CD4-positive, alpha-beta memory T cell (primary cell): ENCODE data around the gene JAKMIP1. TPM values are rescaled to one million over a fixed set of nuclear protein-coding genes. Genes with fewer than 3 reads are reported as not detected.
"Not testable (repeated sequence)": the region's sequence is repeated elsewhere in the genome, so short reads cannot be mapped to it uniquely, and the experiment has no call there.

Experiments
- CTCF ChIA-PET: fragments of 350-600 bp; sonication (Branson Sonifier 250); formaldehyde crosslinking; loops from one replicate; lab custom pipeline; 2021; ENCODE audit warnings: inconsistent platforms; ENCODE audit not compliant: partially characterized antibody; lab: Charles Lee
- POLR2A ChIA-PET: fragments of 350-600 bp; sonication (Branson Sonifier 250); formaldehyde crosslinking; loops from one replicate; lab custom pipeline; 2021; ENCODE audit not compliant: partially characterized antibody; lab: Charles Lee
- DNase-seq, 5 donors: peaks; one replicate each; pipeline versions ENCODE4 v3.0.0 to v3.0.0-alpha.2; 2020 to 2022; ENCODE audit warnings: mixed read lengths in 1 of 5
- H3K27ac ChIP-seq: one replicate; pipeline ENCODE4 v1.7.0; 2013; ENCODE audit warnings: low read depth, low read length
- H3K27me3 ChIP-seq: 2 replicates; pipeline ENCODE4 v1.7.0; 2013; ENCODE audit warnings: mild to moderate bottlenecking, low read length, moderate library complexity; ENCODE audit not compliant: insufficient read depth
- H3K36me3 ChIP-seq: 2 replicates; pipeline ENCODE4 v1.7.0; 2013; ENCODE audit warnings: mild to moderate bottlenecking, low read length, moderate library complexity; ENCODE audit not compliant: insufficient read depth
- H3K4me1 ChIP-seq: 2 replicates; pipeline ENCODE4 v1.7.0; 2013; ENCODE audit warnings: mild to moderate bottlenecking, low read length, moderate library complexity; ENCODE audit not compliant: insufficient read depth
- H3K4me3 ChIP-seq, 2 donors: one replicate each; pipeline ENCODE4 v1.7.0; 2013; ENCODE audit warnings: low read length in 2 of 2, mild to moderate bottlenecking in 1 of 2
- H3K9me3 ChIP-seq, 2 donors: one replicate each; pipeline ENCODE4 v1.7.0; 2013; ENCODE audit warnings: low read length in 2 of 2, control low read depth in 1 of 2; ENCODE audit not compliant: control insufficient read depth in 1 of 2
- H3K27ac Mint-ChIP-seq, 7 donors: one replicate each; pipeline ENCODE4 v1.8.0; 2020 to 2021; ENCODE audit warnings: mixed read lengths in 7 of 7, mild to moderate bottlenecking in 6 of 7, inconsistent platforms in 3 of 7, moderate library complexity in 3 of 7
- H3K27me3 Mint-ChIP-seq, 2 donors: one replicate each; pipeline ENCODE4 v1.8.0; 2020 to 2021; ENCODE audit warnings: mixed read lengths in 2 of 2
- H3K36me3 Mint-ChIP-seq, 2 donors: one replicate each; pipeline ENCODE4 v1.8.0; 2020 to 2021; ENCODE audit warnings: mixed read lengths in 2 of 2, inconsistent platforms in 1 of 2, mild to moderate bottlenecking in 1 of 2
- H3K4me1 Mint-ChIP-seq, 4 donors: one replicate each; pipeline ENCODE4 v1.8.0; 2020 to 2021; ENCODE audit warnings: mixed read lengths in 4 of 4, mild to moderate bottlenecking in 1 of 4
- H3K4me3 Mint-ChIP-seq, 8 donors: one replicate each; pipeline ENCODE4 v1.8.0; 2020 to 2021; ENCODE audit warnings: mixed read lengths in 8 of 8, mild to moderate bottlenecking in 7 of 8, moderate library complexity in 6 of 8, inconsistent platforms in 3 of 8
- H3K9me3 Mint-ChIP-seq, 8 donors: one replicate each; pipeline ENCODE4 v1.8.0; 2020 to 2021; ENCODE audit warnings: mixed read lengths in 8 of 8, mild to moderate bottlenecking in 5 of 8, inconsistent platforms in 3 of 8, moderate library complexity in 1 of 8
- intact Hi-C: fragments of 100-400 bp; cut with micrococcal nuclease; formaldehyde crosslinking; loops from one replicate; pipeline ENCODE4 v1.15.1; 2023
- polyA plus RNA-seq, 2 donors: library from polyadenylated mRNA; unstranded; fragments of 300-500 nt; fragmentation: Illumina TruSeq; gene quantifications; one replicate each; pipeline ENCODE4 v1.2.3, GENCODE V29; 2021
- total RNA-seq, 2 experiments: library from RNA; stranded (reverse); gene quantifications; one replicate each; pipeline ENCODE4 v1.2.3, GENCODE V29; 2021

The JAKMIP1 gene
- total and polyA plus RNA-seq, 4 experiments from 2014 or later: 2.5 to 11.5 (median 3.3) TPM

DNA sequence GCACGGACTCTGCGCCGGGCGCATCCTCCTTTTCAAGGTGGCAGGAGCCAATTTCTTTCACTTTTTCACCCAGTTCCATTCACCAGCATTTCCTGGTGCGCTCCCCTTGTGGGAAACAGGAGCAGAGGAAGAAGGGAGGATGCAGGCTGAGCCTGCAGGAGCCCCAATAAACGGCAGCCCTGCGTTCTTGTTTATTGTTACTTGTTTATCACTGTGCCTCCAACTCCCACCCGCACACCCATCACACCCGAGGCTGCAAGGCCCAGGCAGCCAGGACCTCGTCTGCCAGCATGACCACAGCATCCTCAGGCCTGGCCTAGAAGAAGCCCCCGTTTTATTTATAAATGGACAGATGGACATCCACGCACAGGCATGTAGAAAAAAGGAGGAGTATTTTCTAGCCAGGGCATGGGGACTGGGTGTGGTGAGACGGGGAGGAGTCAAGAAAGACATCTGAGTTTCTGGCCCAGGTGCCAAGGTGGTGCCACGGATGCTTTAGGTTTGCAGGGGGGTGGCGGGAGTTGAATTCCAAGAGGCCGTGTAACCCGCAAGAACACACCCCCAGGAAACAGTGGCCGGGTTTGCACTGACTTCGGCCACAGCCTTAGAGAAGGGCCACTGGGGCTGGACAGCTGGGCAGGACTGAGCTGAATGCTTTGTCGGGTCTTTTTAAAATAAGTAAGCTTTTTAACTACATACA, 51.7 kb downstream of the JAKMIP1 start:
- intact Hi-C loops: no loop called here
- H3K36me3 Mint-ChIP-seq: peaks cover 7 to 21% of the 10 kb centered on the region in 2 donors
- H3K27me3 Mint-ChIP-seq: no peaks in the 10 kb centered on the region
- no peaks in the 10 kb centered on the region for H3K27me3 ChIP-seq
- H3K27ac ChIP-seq: no peak overlapping the region
- H3K4me1 Mint-ChIP-seq: peaks cover 13 to 38% (median 28%) of the 10 kb centered on the region in 4 donors
- H3K4me1 ChIP-seq: peaks cover 22% of the 10 kb centered on the region
- no peak for DNase-seq
- H3K4me3 ChIP-seq: no peak overlapping the region
- no peaks in the 10 kb centered on the region for H3K36me3 ChIP-seq
- peaks cover 2 to 16% (median 10%) of the 10 kb centered on the region in 8 donors for H3K9me3 Mint-ChIP-seq
- peak overlapping the region in 1 of 8 donors; percentile 18 for H3K4me3 Mint-ChIP-seq
- ChIA-PET POLR2A (no interaction called here), CTCF (no interaction called here)
- no peaks in the 10 kb centered on the region for H3K9me3 ChIP-seq
- no peak overlapping the region for H3K27ac Mint-ChIP-seq

DNA sequence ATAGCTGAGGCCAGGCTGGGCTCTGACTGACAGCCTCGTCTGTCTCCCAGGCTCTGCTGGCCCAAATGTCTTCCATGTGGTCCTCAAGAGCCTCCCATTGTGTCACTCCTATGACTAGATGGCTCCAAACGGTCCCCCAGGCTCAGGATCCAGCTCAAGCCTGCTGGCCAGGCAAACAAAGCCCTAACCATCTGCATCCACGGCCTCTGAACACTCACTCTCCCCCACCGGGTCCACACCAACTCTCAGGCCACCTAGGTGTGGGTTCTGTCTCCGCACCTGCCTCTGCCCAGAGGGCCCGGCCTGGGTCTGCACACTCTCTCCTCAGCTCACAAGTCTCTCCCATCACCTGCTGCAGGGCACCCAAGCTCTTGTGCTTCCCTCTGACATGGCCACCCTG, 52.9 kb downstream of the JAKMIP1 start:
- H3K9me3 ChIP-seq: no peaks in the 10 kb centered on the region
- no peaks in the 10 kb centered on the region for H3K27me3 ChIP-seq
- H3K4me1 ChIP-seq: peaks cover 12% of the 10 kb centered on the region
- ChIA-PET CTCF (no interaction called here), POLR2A (no interaction called here)
- Mint-ChIP-seq H3K4me3 (peak overlapping the region in 2 of 8 donors; percentile 13 to 20), H3K27me3 (no peaks in the 10 kb centered on the region), H3K9me3 (peaks cover 2 to 16% (median 10%) of the 10 kb centered on the region in 8 donors), H3K36me3 (peaks cover 7 to 21% of the 10 kb centered on the region in 2 donors), H3K4me1 (peaks cover 7 to 25% (median 17%) of the 10 kb centered on the region in 4 donors), H3K27ac (peak overlapping the region in 3 of 7 donors; percentile 20 to 61 (median 42))
- no peaks in the 10 kb centered on the region for H3K36me3 ChIP-seq
- no peak overlapping the region for H3K27ac ChIP-seq
- intact Hi-C loops: no loop called here
- DNase-seq: no peak
- no peak overlapping the region for H3K4me3 ChIP-seq

DNA sequence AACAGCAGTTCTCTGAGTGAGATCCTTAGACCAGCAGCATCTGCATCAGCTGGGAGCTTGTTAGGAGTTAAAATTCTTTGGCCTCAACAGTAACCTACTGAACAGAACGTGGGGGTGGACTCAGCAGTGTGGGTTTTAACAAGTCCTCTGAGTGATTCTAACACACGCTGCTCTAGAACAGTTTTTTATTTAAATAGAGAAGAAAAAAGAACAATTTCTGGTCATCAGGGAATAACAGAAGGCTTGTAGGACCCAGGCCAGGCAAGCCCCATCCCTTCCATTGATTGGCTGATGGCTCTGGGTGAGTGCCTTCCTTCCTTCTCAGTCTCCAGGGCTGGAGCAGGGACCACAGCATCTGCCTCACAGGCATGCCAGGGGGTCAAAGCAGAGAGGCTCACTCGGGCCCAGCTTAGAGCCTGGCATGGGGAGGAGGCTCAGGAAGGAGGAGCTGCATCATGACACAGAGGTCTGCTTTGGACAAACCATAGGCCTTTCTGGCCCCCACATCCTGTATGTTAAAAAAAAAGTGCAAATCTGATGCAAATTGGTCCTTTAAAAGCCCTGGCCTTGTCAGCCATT, 56.7 kb downstream of the JAKMIP1 start:
- ChIA-PET POLR2A (no interaction called here), CTCF (no interaction called here)
- H3K4me3 Mint-ChIP-seq: no peak overlapping the region
- no peaks in the 10 kb centered on the region for H3K36me3 ChIP-seq
- H3K36me3 Mint-ChIP-seq: peaks cover 6 to 17% of the 10 kb centered on the region in 2 donors
- intact Hi-C loops: no loop called here
- H3K27ac ChIP-seq: no peak overlapping the region
- H3K27ac Mint-ChIP-seq: no peak overlapping the region
- H3K4me1 ChIP-seq: no peaks in the 10 kb centered on the region
- peaks cover 2 to 16% (median 10%) of the 10 kb centered on the region in 8 donors for H3K9me3 Mint-ChIP-seq
- no peaks in the 10 kb centered on the region for H3K27me3 Mint-ChIP-seq
- H3K27me3 ChIP-seq: no peaks in the 10 kb centered on the region
- no peaks in the 10 kb centered on the region for H3K9me3 ChIP-seq
- H3K4me3 ChIP-seq: no peak overlapping the region
- DNase-seq: no peak
- peaks cover 0 to 5% (median 2%) of the 10 kb centered on the region in 4 donors for H3K4me1 Mint-ChIP-seq

DNA sequence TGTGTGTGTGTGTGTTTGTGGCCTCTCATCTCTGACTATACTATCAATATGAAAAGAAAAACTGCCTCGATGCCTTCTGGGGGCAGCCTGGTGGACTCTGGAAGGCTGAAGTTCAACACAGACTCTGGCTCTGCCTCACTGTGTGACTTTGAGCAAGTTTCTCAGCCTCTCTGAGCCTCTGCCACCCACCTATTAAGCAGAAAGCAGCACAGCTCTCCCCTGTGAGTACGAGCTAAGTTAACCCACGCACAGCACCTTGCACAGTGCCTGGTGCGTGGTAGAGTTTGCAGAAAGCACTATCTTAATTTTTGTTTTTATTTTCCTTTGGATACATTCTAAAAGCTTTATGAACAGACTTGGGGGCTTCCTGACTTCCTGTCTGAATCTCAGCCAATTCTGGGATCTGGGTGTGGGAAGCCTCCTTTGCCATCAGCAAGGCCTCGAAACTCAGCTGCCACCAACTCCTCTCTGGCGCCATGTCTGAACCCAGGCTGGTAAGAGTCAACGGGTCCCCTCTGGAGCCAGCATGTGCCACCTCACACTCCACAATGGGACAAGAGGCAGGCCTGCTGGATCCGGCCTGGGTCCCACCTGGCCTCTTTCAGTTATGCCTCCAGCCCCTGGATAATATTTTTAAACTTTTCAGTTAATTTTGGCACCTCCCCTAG, 57.3 kb downstream of the JAKMIP1 start:
- no peaks in the 10 kb centered on the region for H3K4me1 ChIP-seq
- Mint-ChIP-seq H3K27me3 (no peaks in the 10 kb centered on the region), H3K4me1 (peaks cover 0 to 5% (median 2%) of the 10 kb centered on the region in 4 donors), H3K4me3 (no peak overlapping the region), H3K9me3 (peaks cover 2 to 16% (median 10%) of the 10 kb centered on the region in 8 donors), H3K36me3 (peaks cover 6 to 17% of the 10 kb centered on the region in 2 donors), H3K27ac (peak overlapping the region in 1 of 7 donors; percentile 68)
- H3K4me3 ChIP-seq: no peak overlapping the region
- no peaks in the 10 kb centered on the region for H3K36me3 ChIP-seq
- intact Hi-C loops: no loop called here
- ChIA-PET CTCF (no interaction called here), POLR2A (no interaction called here)
- no peak for DNase-seq
- no peak overlapping the region for H3K27ac ChIP-seq
- no peaks in the 10 kb centered on the region for H3K9me3 ChIP-seq
- H3K27me3 ChIP-seq: no peaks in the 10 kb centered on the region

DNA sequence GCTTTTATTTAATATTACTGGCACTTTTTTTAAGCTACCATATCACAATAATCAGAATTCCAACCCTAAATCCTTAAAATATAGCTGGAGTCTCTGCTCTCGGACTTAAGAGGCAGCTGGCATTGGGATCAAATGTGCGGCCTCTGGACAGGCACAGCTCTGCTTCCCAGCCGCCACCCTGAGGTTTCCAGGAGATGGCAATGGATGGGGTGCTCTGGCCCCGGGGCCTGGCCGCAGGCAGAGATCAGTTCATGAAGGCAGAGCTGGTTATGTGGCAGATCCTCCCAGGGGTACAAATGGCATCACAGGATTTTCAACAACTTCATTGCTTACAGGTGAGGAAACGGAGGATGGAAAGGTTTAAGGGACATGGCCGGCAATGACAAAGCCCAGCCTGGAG, 57.8 kb downstream of the JAKMIP1 start:
- no peak overlapping the region for H3K27ac ChIP-seq
- H3K27me3 ChIP-seq: no peaks in the 10 kb centered on the region
- DNase-seq: no peak
- H3K27ac Mint-ChIP-seq: peak overlapping the region in 2 of 7 donors; percentile 6 to 68
- peaks cover 0 to 13% (median 10%) of the 10 kb centered on the region in 8 donors for H3K9me3 Mint-ChIP-seq
- ChIA-PET POLR2A (no interaction called here), CTCF (interaction anchor here (0.7 to 2.1 kb wide), 2 partner anchors 27 to 108 kb away, joined by 3 to 8 read pairs; no protein-coding TSS in a partner anchor)
- no peak overlapping the region for H3K4me3 Mint-ChIP-seq
- H3K4me1 Mint-ChIP-seq: peaks cover 0 to 4% (median under 1%) of the 10 kb centered on the region in 4 donors
- H3K4me1 ChIP-seq: no peaks in the 10 kb centered on the region
- no peaks in the 10 kb centered on the region for H3K9me3 ChIP-seq
- no peaks in the 10 kb centered on the region for H3K36me3 ChIP-seq
- peaks cover 6 to 13% of the 10 kb centered on the region in 2 donors for H3K36me3 Mint-ChIP-seq
- no peak overlapping the region for H3K4me3 ChIP-seq
- H3K27me3 Mint-ChIP-seq: no peaks in the 10 kb centered on the region
- intact Hi-C loops: no loop called here

DNA sequence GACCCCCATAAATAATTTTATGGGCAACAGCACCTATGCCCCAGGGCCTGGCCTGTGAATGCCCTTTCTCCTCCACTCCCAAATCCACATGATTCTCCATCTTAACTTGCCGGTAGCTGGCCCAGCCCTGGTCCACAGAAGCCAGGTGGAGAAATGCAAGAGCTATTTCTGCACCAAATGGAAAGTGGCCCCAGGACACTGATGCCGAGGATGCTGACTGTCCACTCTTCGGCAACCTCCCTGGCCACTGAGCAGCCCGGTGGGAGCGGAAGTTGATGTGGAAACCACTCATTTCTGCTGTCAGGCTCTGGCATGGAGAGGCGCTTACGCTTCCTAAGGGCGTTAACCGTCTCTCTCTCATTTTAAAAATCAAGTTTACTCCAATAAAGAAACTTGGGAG, 58.8 kb downstream of the JAKMIP1 start:
- Mint-ChIP-seq H3K9me3 (peaks cover 0 to 13% (median 10%) of the 10 kb centered on the region in 8 donors), H3K27me3 (no peaks in the 10 kb centered on the region), H3K36me3 (peaks cover 6 to 13% of the 10 kb centered on the region in 2 donors), H3K4me1 (peaks cover 0 to 7% (median 2%) of the 10 kb centered on the region in 4 donors), H3K27ac (peak overlapping the region in 1 of 7 donors; percentile 56), H3K4me3 (no peak overlapping the region)
- H3K4me3 ChIP-seq: no peak overlapping the region
- DNase-seq: no peak
- no peaks in the 10 kb centered on the region for H3K27me3 ChIP-seq
- H3K9me3 ChIP-seq: no peaks in the 10 kb centered on the region
- POLR2A ChIA-PET: no interaction called here
- no peaks in the 10 kb centered on the region for H3K36me3 ChIP-seq
- CTCF ChIA-PET: interaction anchor here (2.1 kb wide), 1 partner anchor 109 kb away, joined by 8 read pairs; no protein-coding TSS in a partner anchor
- no peaks in the 10 kb centered on the region for H3K4me1 ChIP-seq
- no peak overlapping the region for H3K27ac ChIP-seq
- intact Hi-C loops: no loop called here

DNA sequence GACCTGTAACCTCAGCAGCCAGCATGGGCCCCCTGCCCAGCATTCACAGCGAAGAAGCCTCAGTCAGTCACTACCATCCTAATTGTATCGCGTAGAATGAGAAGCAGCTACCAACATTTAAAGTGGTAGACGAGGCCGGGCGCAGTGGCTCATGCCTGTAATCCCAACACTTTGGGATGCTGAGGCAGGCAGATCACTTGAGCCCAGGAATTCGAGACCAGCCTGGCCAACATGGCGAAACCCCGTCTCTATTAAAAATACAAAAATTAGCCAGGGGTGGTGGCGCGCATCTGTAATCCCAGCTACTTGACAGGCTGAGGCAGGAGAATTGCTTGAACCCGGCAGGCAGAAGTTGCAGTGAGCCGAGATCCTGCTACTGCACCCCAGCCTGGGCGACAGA, 59.3 kb downstream of the JAKMIP1 start:
- POLR2A ChIA-PET, H3K4me3 ChIP-seq, H3K27me3 Mint-ChIP-seq, intact Hi-C loops, H3K27me3 ChIP-seq, H3K36me3 ChIP-seq, H3K4me1 Mint-ChIP-seq, H3K27ac Mint-ChIP-seq, H3K4me3 Mint-ChIP-seq, H3K27ac ChIP-seq, DNase-seq, H3K9me3 ChIP-seq, H3K4me1 ChIP-seq: not testable (repeated sequence)
- peaks cover 6 to 12% of the 10 kb centered on the region in 2 donors for H3K36me3 Mint-ChIP-seq
- H3K9me3 Mint-ChIP-seq: peaks cover 0 to 13% (median 10%) of the 10 kb centered on the region in 8 donors
- CTCF ChIA-PET: interaction anchor here (2.1 kb wide), 1 partner anchor 110 kb away, joined by 8 read pairs; no protein-coding TSS in a partner anchor
